ENCODE data around the gene C1QTNF6. TPM values are rescaled to one million over a fixed set of nuclear protein-coding genes. Genes with fewer than 3 reads are reported as not detected.

C1QTNF6 gene
- total RNA-seq, 1 donor from 2014 or later, result 58.3 TPM

DNA sequence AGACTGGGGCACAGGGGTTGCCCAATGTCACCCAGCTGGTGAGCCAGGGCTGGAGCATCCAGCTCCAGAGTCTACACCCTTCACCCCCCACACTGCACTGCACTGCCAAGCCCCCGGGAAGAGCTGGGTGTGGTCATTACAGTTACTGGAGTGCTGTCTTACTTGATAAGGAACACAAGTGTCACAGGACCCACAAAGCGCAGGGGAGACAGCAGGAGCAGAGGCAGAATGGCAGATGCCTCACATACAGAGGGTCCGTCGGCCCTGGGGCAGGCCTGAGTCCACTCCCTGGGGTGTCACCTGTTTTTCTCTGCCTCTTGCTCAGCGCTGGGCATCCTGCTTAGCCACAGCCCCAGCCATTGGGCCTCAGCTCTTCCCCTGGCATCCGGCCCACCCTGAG, 46.1 kb downstream of the C1QTNF6 start:
- H3K4me1 Mint-ChIP-seq, result peaks cover 4% of the 10 kb centered on the region
- H3K27me3 Mint-ChIP-seq (ENCODE audit: low read depth), result peaks cover 10% of the 10 kb centered on the region
- H3K36me3 Mint-ChIP-seq, result no peaks in the 10 kb centered on the region
- TF ChIP-seq, protein P1, sequence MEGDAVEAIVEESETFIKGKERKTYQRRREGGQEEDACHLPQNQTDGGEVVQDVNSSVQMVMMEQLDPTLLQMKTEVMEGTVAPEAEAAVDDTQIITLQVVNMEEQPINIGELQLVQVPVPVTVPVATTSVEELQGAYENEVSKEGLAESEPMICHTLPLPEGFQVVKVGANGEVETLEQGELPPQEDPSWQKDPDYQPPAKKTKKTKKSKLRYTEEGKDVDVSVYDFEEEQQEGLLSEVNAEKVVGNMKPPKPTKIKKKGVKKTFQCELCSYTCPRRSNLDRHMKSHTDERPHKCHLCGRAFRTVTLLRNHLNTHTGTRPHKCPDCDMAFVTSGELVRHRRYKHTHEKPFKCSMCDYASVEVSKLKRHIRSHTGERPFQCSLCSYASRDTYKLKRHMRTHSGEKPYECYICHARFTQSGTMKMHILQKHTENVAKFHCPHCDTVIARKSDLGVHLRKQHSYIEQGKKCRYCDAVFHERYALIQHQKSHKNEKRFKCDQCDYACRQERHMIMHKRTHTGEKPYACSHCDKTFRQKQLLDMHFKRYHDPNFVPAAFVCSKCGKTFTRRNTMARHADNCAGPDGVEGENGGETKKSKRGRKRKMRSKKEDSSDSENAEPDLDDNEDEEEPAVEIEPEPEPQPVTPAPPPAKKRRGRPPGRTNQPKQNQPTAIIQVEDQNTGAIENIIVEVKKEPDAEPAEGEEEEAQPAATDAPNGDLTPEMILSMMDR (IDR thresholded peaks at IDR 0.05; ENCODE audit: unreplicated experiment), result no peak
- H3K4me3 Mint-ChIP-seq, result no peak overlapping the region
- DNase-seq (ENCODE audit: low spot score in 2 of 2, unreplicated experiment in 2 of 2), result no peak
- H3K27ac Mint-ChIP-seq, result no peak overlapping the region
- no peaks in the 10 kb centered on the region for H3K9me3 Mint-ChIP-seq

DNA sequence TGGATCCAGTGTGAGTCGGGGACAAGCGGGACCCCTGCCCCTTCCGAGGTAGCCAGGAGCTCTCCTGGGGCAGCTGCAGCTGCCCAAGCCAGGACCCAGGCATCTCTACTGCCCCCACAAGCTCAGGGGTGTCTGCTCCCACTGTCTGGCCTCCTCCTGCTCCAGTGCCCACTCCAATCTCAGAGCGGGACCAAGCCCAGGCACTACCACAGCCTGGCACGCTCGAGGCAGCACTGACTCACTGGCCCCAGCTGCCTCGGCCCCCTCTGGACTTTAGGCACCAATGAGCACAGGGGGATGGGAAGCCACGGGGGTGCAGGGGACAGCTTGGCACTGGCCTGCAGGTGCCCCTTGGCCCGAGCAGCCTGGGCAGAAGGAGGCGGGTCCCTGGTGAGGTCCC, 46.6 kb downstream of the C1QTNF6 start:
- Mint-ChIP-seq H3K4me1 (peaks cover 4% of the 10 kb centered on the region), H3K27ac (no peak overlapping the region), H3K4me3 (no peak overlapping the region), H3K27me3 (ENCODE audit: low read depth) (peaks cover 10% of the 10 kb centered on the region), H3K36me3 (no peaks in the 10 kb centered on the region), H3K9me3 (no peaks in the 10 kb centered on the region)
- TF ChIP-seq, protein P1 (IDR thresholded peaks at IDR 0.05; ENCODE audit: unreplicated experiment), result no peak
- no peak for DNase-seq (ENCODE audit: low spot score in 2 of 2, unreplicated experiment in 2 of 2)

DNA sequence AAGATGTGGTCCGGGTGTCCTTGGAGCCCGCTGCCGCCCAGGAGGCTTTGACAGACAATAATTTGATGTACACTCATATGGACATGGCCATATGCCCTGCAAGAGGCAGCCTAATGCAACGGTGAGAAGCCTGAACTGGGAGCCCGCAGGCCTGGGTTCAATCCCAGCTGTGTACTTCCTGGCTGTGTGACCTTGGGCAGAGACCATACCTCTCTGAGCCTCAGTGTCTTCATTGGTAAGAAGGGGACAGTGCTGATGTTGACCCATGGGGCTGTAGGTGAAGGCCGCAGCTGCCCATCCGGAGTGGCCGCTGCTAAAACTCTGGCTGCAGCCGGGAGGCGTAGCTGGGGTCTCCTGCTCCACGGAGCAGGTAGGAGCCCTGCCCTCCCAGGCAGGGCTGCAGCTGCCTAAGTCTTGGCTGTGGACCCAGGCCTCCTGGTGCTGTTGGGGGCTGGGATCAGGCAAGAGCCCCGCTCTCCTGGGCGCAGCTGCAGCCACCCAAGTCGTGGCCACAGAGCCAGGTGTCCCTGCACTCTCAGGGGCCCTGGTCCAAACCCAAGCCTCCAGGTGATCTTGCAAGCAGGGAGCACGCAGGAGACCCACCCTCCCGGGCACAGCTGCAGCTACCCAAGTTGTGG, 47.2 kb downstream of the C1QTNF6 start:
- peaks cover 3% of the 10 kb centered on the region for H3K27me3 Mint-ChIP-seq (ENCODE audit: low read depth)
- H3K4me1 Mint-ChIP-seq, result peaks cover 3% of the 10 kb centered on the region
- TF ChIP-seq, protein P1 (IDR thresholded peaks at IDR 0.05; ENCODE audit: unreplicated experiment), result no peak
- no peak overlapping the region for H3K4me3 Mint-ChIP-seq
- no peak overlapping the region for H3K27ac Mint-ChIP-seq
- H3K36me3 Mint-ChIP-seq, result no peaks in the 10 kb centered on the region
- no peaks in the 10 kb centered on the region for H3K9me3 Mint-ChIP-seq
- DNase-seq (ENCODE audit: low spot score in 2 of 2, unreplicated experiment in 2 of 2), result no peak

DNA sequence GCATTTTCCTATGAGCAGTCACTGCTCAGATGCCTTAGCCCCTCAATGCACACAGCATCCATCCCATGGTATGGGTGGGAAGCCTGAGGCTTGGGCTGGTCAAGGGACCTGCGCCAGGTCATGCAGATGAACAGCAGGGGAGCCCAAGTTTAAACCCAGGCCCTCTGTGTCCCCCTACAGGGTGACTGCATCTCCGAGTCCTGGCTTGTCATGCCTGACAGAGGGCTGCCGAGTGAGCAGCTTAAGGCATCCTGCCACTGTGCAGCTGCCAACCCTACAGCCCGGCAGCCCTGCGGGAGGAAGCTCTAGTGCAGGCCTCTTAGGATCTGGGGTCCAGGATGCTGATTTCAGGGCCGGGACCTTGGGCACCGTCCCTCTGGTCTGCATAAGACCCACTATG, 48.3 kb downstream of the C1QTNF6 start:
- no peak overlapping the region for H3K27ac Mint-ChIP-seq
- no peak overlapping the region for H3K4me3 Mint-ChIP-seq
- TF ChIP-seq, protein P1 (IDR thresholded peaks at IDR 0.05; ENCODE audit: unreplicated experiment), result no peak
- no peaks in the 10 kb centered on the region for H3K36me3 Mint-ChIP-seq
- peaks cover 2% of the 10 kb centered on the region for H3K27me3 Mint-ChIP-seq (ENCODE audit: low read depth)
- no peak for DNase-seq (ENCODE audit: low spot score in 2 of 2, unreplicated experiment in 2 of 2)
- H3K4me1 Mint-ChIP-seq, result no peaks in the 10 kb centered on the region
- no peaks in the 10 kb centered on the region for H3K9me3 Mint-ChIP-seq

DNA sequence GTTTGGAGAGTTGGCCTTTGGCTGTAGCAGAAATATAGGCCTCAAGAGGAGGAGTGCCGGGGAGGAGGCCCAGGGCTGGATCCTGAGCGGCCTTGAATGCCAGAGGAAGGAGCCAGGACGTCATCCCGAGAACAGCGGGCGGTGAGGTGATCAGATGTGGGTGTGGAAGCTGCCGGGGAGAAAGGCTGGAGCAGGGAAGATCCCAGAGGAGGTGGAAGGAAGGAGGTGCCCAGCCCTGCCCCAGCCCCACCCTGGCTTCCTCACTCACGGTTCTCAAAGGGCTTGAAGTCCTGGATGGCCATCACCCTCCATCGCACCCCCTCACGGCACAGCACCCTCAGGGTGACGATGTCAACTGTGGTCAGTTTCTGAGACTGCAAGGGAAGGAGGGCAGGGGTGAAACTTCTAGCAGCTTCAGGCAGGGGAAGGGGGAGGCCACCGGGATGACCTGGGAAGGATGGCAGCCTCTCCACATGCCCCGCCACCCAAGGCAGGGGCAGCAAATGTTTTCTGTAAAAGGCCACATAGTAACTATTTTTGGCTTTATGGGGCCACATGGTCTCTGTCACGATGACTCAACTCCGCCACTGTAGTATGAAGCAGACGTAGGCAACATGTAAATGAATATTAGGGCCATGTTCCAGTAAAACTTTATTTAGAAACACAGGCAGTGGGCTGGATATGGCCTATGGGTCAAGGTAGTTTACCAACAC, 49.0 kb downstream of the C1QTNF6 start:
- no peaks in the 10 kb centered on the region for H3K27me3 Mint-ChIP-seq (ENCODE audit: low read depth)
- DNase-seq (ENCODE audit: low spot score in 2 of 2, unreplicated experiment in 2 of 2), result no peak
- TF ChIP-seq, protein P1 (IDR thresholded peaks at IDR 0.05; ENCODE audit: unreplicated experiment), result no peak
- H3K36me3 Mint-ChIP-seq, result no peaks in the 10 kb centered on the region
- H3K4me1 Mint-ChIP-seq, result no peaks in the 10 kb centered on the region
- no peaks in the 10 kb centered on the region for H3K9me3 Mint-ChIP-seq
- H3K27ac Mint-ChIP-seq, result no peak overlapping the region
- no peak overlapping the region for H3K4me3 Mint-ChIP-seq

Data from mesothelial cell of epicardium (in vitro differentiated cells).